ENCODE measurements around the gene ASCC1. TPM values are rescaled to one million over a fixed set of nuclear protein-coding genes. Genes with fewer than 3 reads are reported as not detected.

The ASCC1 gene
- total and polyA plus RNA-seq, 2 of the 13 experiments (the other 11 are each of a cell fraction or from before 2014, with no cell fraction given), result 21.6 to 30.1 TPM

GRCh38 chr10:72092171-72092924, 123.7 kb downstream of the ASCC1 start:
- in situ Hi-C loops (cut with HindIII; ENCODE audit: extremely low pct_ligation_motif_present, low pct_unique_long_range_greater_than_20kb) (loop anchor here (25.0 kb wide), 1 partner anchor 245 kb away; no protein-coding TSS in a partner anchor), intact Hi-C loops (cut with micrococcal nuclease; ENCODE audit: unreplicated experiment) (no loop called here)
- FAIRE-seq (no peak), DNase-seq (ENCODE audit: low spot score) (peak; percentile 16), ATAC-seq (no peak)
- peak overlapping the region; percentile 20 for H3K27ac ChIP-seq (ENCODE audit: extremely low read length, insufficient read depth, low read length)
- no peaks in the 10 kb centered on the region for H3K79me2 ChIP-seq (ENCODE audit: insufficient read depth, low read length)
- H3K9ac ChIP-seq (ENCODE audit: insufficient read depth, low read depth, low read length), result no peak overlapping the region
- no peaks in the 10 kb centered on the region for H3K36me3 ChIP-seq (replicated peaks in 1 of 2; ENCODE audit: control insufficient read depth in 1 of 2, insufficient read depth in 2 of 2, low read length in 2 of 2)
- POLR2A ChIA-PET, result no interaction called here
- H3K4me3 ChIP-seq (replicated peaks in 1 of 3; ENCODE audit: insufficient read depth in 1 of 3, low read depth in 2 of 3, low read length in 3 of 3), result no peak overlapping the region
- no peak overlapping the region for H2AFZ ChIP-seq (ENCODE audit: low read length)
- H3K4me2 ChIP-seq (ENCODE audit: low read depth, low read length), result 0 out of 2 replicates have a peak overlapping the region, but pooled peaks have one; percentile 8
- H3K4me1 ChIP-seq (ENCODE audit: insufficient read depth, low read length), result peaks cover 85% of the 10 kb centered on the region
- no peaks in the 10 kb centered on the region for H4K20me1 ChIP-seq (ENCODE audit: insufficient read depth, low read length)
- CTCF ChIA-PET (ENCODE audit: low intra/inter-chr PET ratio, low total read pairs), result no interaction called here
- TF ChIP-seq MEIS1 (CRISPR knock-in tag; IDR thresholded peaks at IDR 0.05; ENCODE audit: borderline replicate concordance) (no peak), RBAK (CRISPR knock-in tag; IDR thresholded peaks at IDR 0.05) (no peak), ZNF709 (CRISPR knock-in tag; IDR thresholded peaks at IDR 0.05) (no peak), PITX1 (CRISPR knock-in tag; IDR thresholded peaks at IDR 0.05) (no peak)
- WGBS (ENCODE audit: low lambda C conversion rate), result 68% methylated on average over 8 of the region's 8 CpGs
- peaks cover 0 to 8% of the 10 kb centered on the region in 2 experiments; a peak in 1 of 5 replicates for H3K27me3 ChIP-seq (ENCODE audit: control insufficient read depth in 1 of 2, insufficient read depth in 2 of 2, low read length in 2 of 2)
- no peaks in the 10 kb centered on the region for H3K9me3 ChIP-seq (ENCODE audit: low read length)
- no TSS peak for BruUV-seq (replicated peaks)

DNA sequence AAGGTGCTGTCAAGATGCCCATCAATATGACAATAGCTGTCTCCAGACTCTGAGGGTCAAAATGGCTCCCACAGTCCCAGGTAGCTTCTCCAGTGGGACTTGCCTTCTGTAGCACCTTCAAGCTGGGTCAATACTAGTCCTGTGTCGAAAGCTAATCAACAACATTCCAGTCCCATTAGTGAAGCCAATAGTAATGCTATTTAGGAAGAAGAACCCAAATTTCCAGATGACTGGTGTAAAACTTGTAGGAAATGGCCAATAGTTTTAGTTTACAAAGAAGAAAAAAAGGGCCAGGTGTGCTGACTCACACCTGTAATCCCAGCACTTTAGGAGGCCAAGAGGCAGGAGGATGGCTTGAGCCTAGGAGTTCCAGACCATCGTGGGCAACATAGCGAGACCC, 125.8 kb downstream of the ASCC1 start:
- WGBS (ENCODE audit: low lambda C conversion rate), result 90% methylated on average over 3 of the region's 3 CpGs
- ATAC-seq (no peak), DNase-seq (ENCODE audit: low spot score) (no peak), FAIRE-seq (no peak)
- Histone ChIP-seq H3K4me2 (ENCODE audit: low read depth, low read length) (no peak overlapping the region), H3K9me3 (ENCODE audit: low read length) (no peaks in the 10 kb centered on the region), H3K79me2 (ENCODE audit: insufficient read depth, low read length) (no peaks in the 10 kb centered on the region), H4K20me1 (ENCODE audit: insufficient read depth, low read length) (no peaks in the 10 kb centered on the region), H3K36me3 (replicated peaks in 1 of 2; ENCODE audit: control insufficient read depth in 1 of 2, insufficient read depth in 2 of 2, low read length in 2 of 2) (no peaks in the 10 kb centered on the region), H3K27me3 (ENCODE audit: control insufficient read depth in 1 of 2, insufficient read depth in 2 of 2, low read length in 2 of 2) (peaks cover 0 to 24% of the 10 kb centered on the region in 2 experiments; a peak in 2 of 5 replicates), H3K4me3 (replicated peaks in 1 of 3; ENCODE audit: insufficient read depth in 1 of 3, low read depth in 2 of 3, low read length in 3 of 3) (no peak overlapping the region), H2AFZ (ENCODE audit: low read length) (no peak overlapping the region), H3K27ac (ENCODE audit: extremely low read length, insufficient read depth, low read length) (no peak overlapping the region), H3K4me1 (ENCODE audit: insufficient read depth, low read length) (peaks cover 85% of the 10 kb centered on the region), H3K9ac (ENCODE audit: insufficient read depth, low read depth, low read length) (no peak overlapping the region)
- ChIA-PET POLR2A (no interaction called here), CTCF (ENCODE audit: low intra/inter-chr PET ratio, low total read pairs) (no interaction called here)
- no TSS peak for BruUV-seq (replicated peaks)
- in situ Hi-C loops (cut with HindIII; ENCODE audit: extremely low pct_ligation_motif_present, low pct_unique_long_range_greater_than_20kb) (loop anchor here (25.0 kb wide), 1 partner anchor 247 kb away; no protein-coding TSS in a partner anchor), intact Hi-C loops (cut with micrococcal nuclease; ENCODE audit: unreplicated experiment) (no loop called here)
- TF ChIP-seq ZNF652 (CRISPR knock-in tag; IDR thresholded peaks at IDR 0.05; ENCODE audit: borderline replicate concordance, low read depth) (no peak), ZSCAN29 (CRISPR knock-in tag; conservative IDR thresholded peaks at IDR 0.05) (no peak)

Data from HepG2 (cell line).